Left ventricle myocardium superior (tissue), 1 donor: ENCODE measurements around the gene NCL. TPM values are rescaled to one million over a fixed set of nuclear protein-coding genes. Genes with fewer than 3 reads are reported as not detected.
"Not testable (repeated sequence)": the region's sequence is repeated elsewhere in the genome, so short reads cannot be mapped to it uniquely, and the experiment has no call there.

Experiments
- ATAC-seq: fragments of 200-7000 bp; cut with Tn5 transposase; one replicate; pipeline ENCODE4 v1.9.1; 2020; ENCODE audit warnings: mild to moderate bottlenecking, moderate library complexity
- DNase-seq: peaks from one replicate; pipeline ENCODE4 v3.0.0-alpha.2; 2020
- intact Hi-C: fragments of 100-400 bp; cut with micrococcal nuclease; formaldehyde crosslinking; loops from one replicate; pipeline ENCODE4 v1.11.0; 2022
- total RNA-seq: library from RNA; stranded (reverse); fragmentation: NEBNext Ultra II Directional; extraction: Animal tissue kit (Norgen Biotek cat#: 25700); gene quantifications from one replicate; pipeline ENCODE4 v1.2.1, GENCODE V29; 2021
- donor health status: DM: no; HTN: yes; CAD: no; lungs with severe emphysema.

Gene NCL
- total RNA-seq, 1 donor from 2014 or later: 241 TPM

DNA sequence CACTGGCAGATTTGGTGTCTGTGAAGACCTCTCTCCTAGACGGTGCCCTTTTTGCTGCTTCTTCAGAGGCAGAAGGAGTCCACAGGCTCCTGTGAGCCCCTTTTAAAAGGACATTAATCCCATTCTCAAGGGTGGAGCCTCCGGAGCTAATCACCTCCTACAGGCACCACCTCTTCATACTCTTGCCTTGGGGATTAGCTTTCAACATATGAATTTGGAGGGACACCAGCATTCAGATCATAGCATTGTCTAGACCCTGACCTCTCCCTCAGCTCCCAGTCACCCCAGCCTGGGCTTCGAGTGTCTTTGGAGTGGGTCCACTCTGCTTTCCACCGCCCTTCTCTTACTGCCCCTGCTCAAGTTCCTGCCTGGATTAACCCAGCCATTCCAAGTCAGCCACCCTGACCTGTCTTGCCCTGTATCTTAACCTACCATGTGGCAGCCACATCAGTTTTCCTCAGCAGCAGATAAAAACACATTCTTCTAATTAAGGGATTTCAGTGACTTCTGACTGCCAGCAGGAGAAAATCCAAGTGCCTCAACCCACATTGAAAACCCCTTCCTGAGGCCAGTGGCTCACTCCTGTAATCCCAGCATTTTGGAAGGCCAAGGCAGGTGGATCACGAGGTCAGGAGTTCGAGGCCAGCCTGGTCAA, 6.1 kb upstream of the NCL start:
- no peak for ATAC-seq
- intact Hi-C loops: no loop called here
- no peak for DNase-seq

DNA sequence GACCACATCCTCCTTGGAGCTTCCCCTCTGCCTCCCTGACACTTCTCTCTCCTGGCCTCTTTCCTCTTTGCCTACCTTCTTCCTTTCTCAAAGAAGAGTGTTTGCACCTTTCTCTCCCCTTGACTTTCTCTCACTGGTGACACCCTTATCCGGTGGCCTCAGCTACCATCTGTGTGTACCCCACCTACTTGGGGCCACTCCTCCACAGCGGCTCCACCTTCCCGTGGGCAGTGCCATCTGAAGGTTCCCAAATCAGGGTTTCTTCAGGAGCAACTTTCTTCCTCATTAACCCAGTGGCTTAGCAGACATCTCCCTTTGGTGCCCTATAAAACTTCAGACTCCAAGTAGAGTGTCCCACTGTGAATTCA, 5.3 kb upstream of the NCL start:
- no peak for ATAC-seq
- intact Hi-C loops: no loop called here
- no peak for DNase-seq

DNA sequence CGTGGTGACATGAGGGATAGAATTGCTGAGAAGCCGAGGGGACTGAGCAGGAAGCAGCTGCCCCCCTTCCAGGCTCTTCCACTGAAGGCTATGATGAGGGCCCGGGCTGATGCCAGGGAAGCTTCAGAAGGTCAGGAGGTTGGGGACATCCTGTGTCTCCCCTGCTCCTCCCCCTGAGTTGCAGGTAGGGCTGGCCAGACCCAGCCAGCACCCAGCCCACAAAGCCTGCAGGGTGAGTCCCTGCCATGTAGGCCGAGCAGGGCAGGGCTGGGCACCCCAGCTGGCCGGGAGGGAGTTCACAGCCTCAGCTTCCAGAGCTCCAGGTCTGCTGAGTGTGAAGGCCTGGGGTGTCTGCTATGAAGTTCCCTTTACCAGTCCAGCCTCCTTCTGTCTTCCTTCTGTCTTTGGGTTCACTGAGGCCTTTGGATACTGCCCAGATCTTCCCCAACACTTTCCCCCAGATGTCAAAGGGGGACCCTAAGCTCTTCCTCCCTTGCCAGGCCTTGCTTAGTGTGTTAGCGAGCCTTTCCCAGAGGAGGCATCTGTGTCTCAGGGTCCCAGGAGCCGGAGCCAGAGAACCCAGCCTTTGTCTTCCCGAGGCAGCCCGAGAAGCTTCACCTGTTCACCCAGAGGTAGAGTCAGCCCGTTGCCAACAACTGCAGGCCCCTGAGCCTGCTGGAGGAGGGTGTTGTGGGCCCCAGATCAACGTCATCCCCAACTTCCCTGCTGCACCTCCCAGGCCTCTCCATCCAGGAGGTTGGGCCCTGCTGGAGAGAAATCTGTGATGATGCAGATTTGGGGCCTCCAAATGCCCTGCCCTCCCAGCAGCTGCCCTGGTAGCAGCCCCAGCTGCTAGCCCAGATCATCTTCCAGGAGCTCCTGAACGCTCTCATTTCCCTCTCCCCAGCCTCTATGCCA, 3.6 kb upstream of the NCL start:
- intact Hi-C loops: no loop called here

DNA sequence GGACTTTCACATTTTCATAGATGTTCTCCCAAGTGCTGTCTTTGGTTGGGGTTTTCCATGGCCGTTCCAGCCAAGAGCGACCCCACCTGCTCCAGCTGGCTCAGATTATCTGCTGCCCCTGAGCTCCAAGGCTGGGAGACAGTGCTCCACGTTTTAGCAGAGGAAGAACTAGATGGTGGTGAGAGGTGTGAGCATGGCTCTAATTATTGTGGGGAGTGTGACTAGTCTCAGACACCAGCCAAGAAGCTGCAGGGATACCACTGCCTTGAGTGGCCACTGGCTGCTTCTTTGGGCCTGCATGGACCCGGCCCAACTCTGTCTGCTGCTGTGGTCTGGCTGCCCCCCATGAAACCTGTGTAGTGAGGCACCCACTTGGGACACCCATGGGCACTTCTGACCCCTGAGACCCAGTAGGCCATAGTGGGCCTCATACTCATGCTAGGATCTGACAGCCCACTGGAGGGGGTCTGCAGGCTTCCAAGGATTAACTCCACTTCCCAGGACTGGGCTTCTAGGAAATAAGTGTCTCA, 2.8 kb upstream of the NCL start:
- intact Hi-C loops: no loop called here
- DNase-seq (no peak), ATAC-seq (no peak)

More for the DNA sequence above, 3.6 kb upstream of the NCL start:
- ATAC-seq (no peak), DNase-seq (no peak)

DNA sequence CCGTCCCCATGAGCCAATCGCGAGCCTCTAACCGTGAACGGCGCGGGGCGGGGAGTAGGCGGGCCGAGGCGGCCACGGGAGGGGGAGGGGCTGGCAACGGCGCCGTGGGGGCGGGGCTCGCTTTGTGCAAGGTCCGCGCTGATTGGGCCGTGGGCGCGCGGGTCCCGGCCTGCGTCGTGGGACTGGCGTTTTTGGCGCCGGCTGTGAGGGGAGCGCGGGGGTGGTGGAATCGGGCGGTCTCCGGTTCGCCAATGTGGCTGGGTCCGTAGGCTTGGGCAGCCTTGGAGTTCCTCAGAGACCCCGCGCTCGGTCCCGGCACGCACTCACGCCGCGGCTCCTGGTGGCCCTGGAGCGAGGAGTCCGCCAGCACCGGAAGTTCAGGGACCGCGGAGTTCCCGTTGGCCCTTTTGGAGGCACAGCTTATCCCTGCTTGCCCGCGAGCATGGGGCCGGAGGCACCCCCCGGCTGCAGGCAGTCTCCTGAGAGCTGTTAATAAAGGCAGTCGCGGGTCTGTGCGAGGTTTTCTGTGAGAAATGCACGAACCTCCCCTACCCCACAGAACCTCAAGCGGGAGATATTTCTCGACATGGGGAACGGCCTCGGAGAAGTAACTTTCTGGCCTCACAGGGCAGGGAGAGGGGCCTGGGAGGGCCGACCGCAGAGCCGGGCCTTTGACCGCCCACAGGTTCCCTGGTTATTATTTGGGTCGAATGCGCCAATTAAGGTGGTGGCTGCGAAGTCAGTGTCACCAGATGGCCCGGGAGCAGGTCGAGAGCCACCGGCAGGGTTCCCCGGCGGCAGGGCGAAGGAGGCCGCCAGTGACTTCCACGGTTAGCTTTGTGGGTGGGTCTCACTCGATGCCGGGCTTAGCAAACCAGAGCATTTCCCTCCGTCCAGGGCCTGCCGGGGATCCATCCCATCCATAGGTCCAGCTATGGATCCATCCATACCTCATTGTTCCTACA, 574 bp upstream of the NCL start:
- peak; percentile 96 for ATAC-seq
- intact Hi-C loops: no loop called here
- DNase-seq: peak; percentile 99

DNA sequence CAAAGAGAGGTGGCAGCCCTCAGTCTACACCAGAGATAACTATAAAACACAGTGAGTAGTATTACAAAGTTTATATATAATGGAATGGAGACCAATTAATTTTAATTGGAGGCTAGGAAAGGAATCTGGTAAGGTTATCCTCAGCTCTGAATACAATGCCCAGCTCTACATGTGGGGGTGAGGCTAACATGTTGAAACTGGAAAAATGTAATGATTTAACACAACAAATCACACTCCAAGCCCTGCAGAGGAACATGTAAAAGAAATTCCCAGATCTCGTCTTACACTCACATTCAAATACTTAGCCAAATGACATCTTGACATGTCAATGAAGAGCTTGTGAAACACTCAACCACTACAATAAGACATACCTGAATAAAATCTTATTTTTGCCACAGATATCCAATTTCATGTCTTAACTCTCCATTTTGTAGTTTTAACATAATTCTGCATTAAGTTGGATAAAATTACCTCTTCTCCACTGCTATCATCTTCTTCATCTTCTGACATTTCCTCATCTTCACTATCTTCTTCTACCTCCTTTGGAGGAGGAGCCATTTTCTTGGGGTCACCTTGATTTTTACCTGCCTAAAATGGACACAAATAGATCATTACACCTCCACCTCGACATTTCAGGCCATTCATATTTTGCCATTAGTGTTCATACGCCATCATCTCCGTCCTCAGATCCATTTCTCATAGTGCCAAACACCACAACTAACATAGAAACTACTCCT, 1.4 kb downstream of the NCL start:
- DNase-seq (no peak), ATAC-seq (no peak)
- intact Hi-C loops: no loop called here

DNA sequence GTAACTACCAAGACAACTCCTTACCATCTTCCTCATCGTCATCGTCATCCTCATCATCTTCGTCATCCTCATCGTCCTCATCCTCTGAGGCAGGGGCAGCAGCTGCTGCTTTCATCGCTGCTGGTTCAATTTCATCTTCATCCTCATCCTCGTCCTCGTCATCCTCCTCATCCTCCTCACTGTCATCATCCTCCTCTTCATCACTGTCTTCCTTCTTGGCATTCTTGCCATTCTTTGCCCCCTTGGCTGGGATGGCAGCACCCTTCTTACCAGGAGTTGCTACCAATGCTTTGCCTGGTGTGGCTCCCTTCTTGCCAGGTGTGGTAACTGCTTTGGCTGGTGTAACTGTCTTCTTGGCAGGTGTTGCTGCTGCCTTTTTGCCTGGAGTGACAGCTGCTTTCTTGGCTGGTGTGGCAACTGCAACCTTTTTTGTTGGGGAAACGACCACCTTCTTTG, 2.7 kb downstream of the NCL start:
- DNase-seq: no peak
- no peak for ATAC-seq
- intact Hi-C loops: no loop called here

DNA sequence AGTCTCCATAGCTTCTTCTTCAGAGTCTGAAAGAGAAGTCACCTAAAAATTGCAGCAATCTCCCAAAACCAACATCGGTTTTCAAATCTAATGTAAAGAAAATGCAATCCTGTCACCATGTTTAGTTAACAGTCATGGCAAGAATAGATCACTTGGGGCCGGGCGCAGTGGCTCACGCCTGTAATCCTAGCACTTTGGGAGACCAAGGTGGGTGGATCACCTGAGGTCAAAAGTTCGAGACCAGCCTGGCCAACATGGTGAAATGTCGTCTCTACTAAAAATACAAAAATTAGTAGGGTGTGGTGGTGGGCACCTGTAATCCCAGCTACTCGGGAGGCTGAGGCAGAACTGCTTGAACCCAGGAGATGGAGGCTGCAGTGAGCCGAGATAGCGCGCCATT, 3.4 kb downstream of the NCL start:
- intact Hi-C loops, ATAC-seq, DNase-seq: not testable (repeated sequence)

DNA sequence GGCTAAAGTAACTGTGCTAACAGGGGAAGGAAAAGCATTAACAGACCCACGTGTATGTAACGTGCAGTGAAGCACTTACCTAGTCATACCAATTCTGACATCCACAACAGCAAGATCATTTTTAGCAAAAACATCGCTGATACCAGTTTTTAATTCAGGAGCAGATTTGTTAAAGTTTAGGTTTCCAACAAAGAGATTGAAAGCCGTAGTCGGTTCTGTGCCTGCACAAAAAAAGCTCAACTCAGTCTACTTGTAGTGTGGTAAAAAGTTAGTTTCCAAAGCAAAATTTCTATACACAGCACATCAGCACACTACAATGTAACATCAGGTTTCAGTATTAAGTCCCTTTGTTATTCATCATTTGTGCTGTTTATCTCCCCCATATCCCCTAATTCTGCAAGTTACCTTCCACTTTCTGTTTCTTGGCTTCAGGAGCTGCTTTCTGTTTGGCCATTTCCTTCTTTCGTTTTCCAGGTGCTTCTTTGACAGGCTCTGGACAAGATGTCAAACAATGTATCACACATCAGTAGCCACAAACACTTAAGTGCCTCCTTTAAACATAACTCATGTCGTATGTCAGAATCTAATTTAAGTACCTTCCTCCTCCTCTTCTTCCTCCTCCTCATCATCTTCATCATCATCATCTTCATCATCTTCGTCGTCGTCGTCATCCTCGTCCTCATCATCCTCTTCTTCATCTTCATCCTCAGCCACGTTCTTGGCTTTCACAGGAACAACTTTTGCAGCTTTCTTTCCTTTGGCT, 4.0 kb downstream of the NCL start:
- no peak for DNase-seq
- intact Hi-C loops: no loop called here
- ATAC-seq: no peak

DNA sequence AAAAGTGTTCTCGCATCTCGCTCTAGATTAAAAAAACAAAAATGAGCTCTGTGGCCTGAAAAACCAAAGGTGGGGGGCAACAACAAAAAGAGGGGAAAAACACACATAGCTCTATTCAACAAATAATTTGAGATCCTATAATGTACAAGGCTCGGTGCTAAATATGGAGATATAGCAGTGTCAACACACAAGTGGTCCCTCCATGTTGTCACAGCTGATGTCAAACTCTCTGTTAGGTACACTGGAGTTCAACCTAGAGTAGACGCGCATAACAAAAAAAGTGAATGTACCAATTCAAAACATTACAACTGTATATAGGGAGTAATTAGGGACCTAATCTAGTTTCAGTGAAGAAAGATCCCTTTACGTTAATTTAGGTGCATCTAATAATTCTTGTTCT, 5.9 kb downstream of the NCL start:
- DNase-seq (no peak), ATAC-seq (no peak)
- intact Hi-C loops: loop anchor here (10.0 kb wide), 1 partner anchor 354 kb away; no protein-coding TSS in a partner anchor

DNA sequence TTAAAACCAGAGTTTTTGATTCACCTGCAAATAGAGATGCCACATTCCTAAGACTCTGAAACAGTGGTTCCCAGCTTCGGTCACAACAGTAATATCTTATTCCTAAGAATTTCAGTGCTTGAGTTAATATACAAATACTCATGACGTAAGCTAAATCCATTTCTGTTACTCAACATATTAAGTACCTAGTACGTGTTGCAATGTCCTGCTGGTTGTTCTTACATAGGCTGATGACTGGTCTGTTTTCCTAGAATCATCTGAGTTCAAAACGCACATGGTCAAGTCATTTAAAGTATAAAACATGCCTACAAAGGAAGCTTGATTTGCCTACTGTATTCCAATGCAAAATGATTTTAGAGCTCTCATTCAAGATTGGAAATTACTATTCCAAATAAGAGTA, 7.2 kb downstream of the NCL start:
- intact Hi-C loops: loop anchor here (10.0 kb wide), 1 partner anchor 352 kb away; no protein-coding TSS in a partner anchor
- DNase-seq (no peak), ATAC-seq (no peak)

DNA sequence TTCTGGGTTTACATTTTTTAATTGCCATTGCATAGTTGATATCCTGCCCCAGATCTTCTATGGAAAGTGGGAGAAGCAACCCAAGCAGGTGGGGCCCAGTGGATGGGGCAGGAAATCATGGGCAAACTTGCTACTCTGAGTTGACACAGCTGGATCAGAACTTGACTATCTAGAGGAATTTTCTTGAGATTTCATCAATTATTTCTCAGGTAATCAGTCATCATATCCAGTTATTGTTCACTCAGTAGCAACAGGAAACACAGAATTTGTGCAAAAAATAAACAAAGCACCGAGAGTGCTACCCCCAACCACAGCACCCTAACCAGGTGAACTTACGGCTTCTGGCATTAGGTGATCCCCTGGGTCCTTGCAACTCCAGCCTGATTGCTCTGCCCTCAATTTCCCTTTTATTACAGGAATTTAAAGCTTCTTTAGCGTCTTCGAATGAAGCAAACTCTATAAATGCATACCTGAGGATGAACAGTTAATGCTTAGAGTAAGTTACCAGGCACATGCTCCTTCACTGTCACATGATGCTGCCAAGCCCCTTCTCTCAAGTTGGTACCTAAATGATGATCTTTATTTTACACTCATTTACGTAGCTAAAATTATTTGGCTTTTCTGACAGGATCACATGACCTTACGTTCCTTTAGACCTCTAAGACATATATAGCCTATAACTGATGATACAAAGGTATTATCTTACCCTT, 7.8 kb downstream of the NCL start:
- ATAC-seq: no peak
- DNase-seq: no peak
- intact Hi-C loops: loop anchor here (10.0 kb wide), 1 partner anchor 352 kb away; no protein-coding TSS in a partner anchor

DNA sequence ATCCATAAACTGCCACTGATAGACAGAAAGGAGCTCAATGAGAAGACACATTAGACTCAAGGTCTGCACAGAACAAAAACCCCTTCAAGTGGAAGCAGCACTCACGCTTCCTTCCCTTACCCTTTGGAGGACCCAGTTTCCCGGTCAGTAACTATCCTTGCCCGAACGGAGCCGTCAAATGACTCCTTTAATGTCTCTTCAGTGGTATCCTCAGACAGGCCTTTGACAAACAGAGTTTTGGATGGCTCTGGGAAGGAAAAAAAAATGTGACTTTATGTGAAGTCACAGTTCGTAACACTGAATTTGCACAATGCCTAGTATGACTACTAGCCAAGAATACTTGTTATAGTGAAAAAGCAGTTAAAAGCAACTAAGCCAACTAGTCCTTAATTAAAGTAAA, 8.4 kb downstream of the NCL start:
- DNase-seq: no peak
- no peak for ATAC-seq
- intact Hi-C loops: loop anchor here (10.0 kb wide), 1 partner anchor 351 kb away; no protein-coding TSS in a partner anchor

DNA sequence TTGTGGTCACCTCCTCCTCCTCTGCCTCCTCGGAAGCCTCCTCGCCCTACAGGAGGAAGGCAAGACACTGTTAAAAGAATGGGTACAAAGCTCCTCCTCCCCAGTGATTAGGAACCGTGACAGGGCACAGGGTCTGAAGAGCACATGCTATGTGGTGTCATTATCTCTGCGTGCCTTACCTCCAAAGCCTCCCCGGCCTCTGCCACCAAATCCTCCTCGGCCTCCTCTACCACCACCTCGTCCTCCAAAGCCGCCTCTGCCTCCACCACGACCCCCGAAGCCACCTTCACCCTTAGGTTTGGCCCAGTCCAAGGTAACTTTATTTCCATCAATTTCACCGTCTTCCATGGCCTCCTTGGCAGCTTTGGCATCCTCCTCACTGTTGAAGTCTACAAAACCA, 9.1 kb downstream of the NCL start:
- ATAC-seq: no peak
- intact Hi-C loops: loop anchor here (10.0 kb wide), 1 partner anchor 350 kb away; no protein-coding TSS in a partner anchor
- DNase-seq: no peak

DNA sequence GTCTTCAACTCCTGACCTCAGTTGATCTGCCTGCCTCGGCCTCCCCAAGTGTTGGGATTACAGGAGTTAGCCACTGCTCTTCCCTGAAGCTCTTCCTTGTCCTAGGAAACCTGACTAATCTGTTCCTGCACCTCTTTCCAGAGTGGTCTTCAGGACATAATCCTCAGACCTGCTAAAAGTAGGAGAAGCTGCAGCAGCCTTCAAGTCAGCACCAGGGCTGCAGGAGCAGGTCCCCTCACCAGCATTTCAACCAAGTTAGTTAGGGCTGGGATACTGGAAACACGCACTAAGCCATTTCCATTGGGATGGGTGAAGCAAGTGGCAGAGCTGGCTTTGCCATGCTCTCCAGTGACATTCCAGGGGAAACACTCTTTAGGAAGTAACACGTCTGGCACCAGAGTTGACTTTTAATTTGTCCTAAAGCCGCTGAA, 9.9 kb downstream of the NCL start:
- peak; percentile 4 for ATAC-seq
- DNase-seq: no peak
- intact Hi-C loops: loop anchor here (10.0 kb wide), 1 partner anchor 350 kb away; no protein-coding TSS in a partner anchor

DNA sequence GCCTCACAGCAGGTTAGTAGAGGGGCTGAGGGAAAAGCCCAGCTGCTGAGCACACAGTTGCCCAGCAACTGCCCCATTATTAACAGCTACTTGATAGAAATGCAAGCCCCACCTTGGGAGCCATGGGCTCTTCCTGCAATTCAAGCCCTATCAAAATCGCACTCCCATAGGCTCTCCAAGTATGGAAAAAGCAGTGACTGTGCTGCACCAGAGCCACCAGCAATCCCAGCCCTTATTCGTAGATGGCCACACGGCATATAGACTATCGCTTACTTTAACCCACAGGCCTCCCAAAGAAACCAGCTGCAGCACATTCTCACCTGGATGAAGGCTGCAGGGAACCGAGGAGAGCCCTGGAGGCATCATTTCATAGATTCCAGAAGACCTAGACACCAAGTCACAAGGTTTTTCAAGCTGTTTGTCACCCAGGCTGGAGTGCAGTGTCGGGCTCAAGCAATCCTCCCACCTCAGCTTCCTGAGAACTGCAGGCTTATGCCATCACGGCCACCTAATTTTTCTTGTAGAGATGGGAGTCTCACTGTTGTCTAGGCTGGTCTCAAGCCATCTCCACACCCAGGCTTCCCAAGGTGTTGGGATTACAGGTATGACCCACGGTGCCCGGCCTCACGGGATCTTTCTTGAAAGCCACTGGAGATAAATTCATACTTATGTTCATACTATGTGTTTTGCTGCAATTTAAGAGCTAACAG, 11.3 kb downstream of the NCL start:
- intact Hi-C loops: loop anchor here (10.0 kb wide), 1 partner anchor 348 kb away; no protein-coding TSS in a partner anchor
- no peak for DNase-seq
- peak; percentile 14 for ATAC-seq
